GM19467 (cell line): Measurements from ENCODE around the gene E4F1.

ENCODE experiments used
- ATAC-seq: cut with Tn5 transposase; IDR thresholded peaks from one replicate; pipeline ENCODE4 v1.9.1; 2021; ENCODE audit warnings: mild to moderate bottlenecking, moderate library complexity; ENCODE audit not compliant: unreplicated experiment

E4F1 gene

DNA sequence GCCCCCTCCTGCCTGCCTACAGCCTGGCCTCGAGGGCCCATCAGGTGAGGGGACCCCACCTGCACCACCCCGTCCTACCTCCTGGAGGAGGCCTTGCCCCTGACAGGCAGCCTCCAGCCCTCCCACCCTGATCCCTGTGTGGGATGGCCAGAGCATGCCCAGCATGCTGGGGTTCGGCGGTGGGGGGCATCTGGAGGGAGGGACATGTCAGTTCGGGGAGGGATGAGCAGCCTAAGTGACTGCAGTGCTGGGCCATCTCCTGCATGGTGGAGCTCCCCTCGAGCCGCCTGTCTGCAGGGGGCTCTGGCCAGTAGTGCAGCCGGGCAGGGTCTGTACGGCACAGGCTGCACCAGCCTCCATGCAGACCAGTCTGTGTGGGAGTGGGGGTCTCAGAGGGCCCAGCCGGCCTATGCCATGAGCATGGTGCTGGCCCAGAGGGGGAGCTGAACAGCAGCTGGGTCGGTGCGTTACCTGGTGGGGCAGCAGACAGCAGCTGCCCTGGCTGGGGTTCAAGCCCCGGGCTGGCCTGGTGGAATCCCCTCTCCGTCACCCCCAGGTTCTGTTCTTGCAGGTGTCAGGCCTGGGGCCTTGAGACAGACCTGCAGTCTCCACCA is 48.6 kb downstream of the E4F1 start:
- no peak for ATAC-seq

DNA sequence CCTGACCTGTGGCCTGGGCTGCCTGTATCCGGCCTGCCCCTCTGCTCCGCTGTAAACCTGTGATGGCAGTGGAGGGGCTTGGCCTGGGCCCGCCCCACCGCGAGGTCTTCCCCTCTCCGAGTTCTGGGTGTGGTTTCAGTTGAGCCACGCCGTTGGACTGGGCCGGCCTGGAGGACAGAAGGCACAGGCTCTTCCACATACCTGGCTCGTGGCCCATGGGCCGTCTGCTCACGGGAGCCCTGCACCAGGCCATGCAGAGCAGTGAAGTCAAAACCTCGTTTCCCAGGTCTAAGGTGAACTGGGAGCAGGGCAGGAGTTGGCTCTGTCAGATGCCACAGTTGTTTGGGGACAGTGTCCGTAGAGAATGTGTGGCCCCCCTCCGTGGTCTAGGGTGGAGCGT is 50.1 kb downstream of the E4F1 start:
- no peak for ATAC-seq

DNA sequence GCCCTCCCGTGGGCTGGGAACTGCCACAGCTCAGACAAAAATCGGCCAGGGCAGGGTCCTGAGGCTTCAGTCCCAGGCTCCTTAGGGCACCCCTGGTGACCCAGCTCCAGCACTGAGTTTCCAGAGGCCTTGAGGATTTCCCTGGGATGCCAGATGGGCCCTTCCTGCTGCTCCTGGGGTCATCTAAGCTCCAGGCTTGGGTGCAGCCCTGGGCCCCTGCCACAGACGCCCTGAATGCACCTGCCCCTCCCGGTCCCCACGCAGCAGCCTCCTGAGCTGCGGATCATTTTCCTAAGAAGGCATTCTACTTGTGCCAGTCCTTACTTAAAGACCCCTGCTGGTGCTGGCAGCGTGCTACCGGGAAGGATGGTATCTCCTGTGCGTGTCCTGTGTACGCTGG is 50.5 kb downstream of the E4F1 start:
- ATAC-seq: no peak

DNA sequence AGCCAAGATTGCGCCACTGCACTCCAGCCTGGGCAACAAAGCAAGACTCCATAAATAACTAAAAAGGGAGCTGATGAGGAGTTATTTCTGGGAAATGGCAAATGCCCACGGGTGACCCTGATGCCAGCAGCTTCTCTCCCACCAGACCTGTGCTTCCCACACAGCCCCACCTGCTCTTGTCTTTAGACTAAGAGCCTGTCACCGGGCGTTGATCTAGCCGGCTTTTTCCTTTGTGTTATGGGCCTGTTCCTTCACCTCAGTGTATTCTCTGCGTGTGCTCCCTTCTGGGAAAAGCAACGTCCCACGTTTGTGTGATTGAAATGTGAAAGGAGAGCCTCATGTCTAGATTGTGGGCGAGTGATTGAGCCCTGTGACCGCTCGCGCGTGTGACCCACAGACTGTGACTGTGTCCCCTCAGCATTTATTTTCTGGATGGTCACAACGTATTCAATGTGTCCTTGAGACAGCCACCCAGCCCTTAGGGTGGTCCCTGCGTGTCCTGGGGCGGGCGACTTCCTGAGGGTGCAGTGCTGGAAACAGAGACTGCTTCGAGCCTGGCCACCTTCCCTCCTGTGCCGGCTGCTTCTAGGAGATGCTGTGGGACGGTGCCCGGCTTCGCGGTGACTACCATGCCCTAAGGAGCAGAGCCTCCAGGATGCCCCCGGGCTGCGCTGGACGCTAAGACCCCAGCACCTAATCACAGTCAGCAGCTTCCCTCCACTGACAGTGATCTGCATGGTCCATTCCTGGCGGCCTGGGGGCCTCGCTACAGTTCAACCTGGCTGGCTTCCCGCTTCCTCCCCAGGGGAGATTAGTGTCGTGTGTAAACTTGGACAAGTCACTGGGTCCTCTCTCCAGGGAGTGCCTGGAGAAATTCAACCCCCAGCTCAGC is 52.3 kb downstream of the E4F1 start:
- no peak for ATAC-seq

DNA sequence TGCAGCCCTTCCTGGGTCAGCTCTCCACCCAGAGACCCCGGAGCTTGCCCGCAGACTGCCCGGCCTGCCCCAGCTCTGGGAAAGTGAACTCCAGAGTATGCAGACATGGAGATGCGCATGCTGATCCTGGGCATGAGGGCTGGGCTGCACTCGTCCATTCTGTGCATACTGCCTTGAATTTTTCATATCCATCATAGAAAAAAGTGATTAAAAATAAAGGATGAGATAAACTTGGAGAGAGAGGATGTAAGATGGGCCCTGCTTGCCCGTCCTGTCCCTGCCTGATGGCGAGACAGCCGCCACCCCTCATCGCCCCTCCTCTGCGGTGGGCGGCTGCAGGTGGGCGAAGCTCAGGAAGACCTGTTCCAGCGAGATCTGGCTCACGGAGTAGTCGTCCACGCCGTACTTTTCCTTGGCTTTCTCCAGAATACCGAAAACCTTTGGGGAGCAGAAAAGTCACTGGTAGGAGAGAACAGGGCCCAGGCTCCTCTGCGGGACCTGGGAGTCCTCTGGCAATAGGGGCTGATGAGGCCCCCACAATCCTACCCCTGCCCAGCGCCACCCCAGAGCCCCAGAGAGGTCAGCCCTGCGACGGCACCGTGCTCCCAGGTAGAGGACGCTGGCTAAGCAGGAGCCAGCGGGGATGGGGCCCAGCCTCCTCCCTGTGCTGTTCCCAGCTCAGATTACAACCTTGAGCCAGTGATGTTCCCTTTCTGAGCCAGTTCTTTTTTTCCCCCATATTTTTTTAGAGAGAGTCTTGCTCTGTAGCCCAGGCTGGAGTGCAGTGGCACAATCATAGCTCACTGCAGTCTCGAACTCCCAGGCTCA is 53.2 kb downstream of the E4F1 start:
- ATAC-seq: no peak

DNA sequence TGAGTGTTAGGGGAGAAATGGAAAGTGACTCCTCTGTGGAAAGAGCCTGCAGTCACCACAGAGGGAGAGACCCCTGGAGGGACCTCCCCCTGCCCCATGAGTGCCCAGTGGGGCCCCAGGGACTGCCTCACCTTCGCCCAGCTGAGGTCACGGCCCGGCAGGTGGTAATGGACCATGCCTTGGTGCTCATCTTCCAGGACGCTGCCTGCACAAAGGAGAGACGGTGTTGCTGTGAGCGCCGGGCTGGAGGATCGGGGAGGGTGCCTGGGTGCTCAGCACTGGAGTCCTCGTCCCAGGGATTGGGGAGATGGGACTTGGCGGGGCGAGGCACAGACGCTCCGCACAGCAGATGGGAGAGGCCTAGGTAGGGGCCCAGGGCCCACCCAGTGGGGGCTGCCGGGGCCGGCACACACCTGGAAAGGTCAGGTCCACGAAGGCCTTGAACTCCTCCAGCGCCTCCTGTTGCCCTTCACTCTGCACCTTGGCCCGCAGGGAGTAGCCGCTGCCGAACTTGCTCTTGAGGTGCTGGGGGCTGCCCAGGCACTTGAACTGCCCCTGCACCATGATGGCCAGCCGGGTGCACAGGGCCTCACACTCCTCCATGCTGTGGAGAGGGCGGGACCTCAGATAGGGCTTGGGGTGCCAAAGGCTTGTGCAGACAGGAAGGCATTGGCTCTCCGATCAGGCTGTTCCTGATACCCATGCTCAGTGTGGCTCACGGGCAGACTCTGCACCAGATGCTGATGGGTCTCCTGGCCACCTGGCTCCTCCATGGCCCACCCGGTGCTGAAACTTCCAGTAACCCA is 54.3 kb downstream of the E4F1 start:
- no peak for ATAC-seq

DNA sequence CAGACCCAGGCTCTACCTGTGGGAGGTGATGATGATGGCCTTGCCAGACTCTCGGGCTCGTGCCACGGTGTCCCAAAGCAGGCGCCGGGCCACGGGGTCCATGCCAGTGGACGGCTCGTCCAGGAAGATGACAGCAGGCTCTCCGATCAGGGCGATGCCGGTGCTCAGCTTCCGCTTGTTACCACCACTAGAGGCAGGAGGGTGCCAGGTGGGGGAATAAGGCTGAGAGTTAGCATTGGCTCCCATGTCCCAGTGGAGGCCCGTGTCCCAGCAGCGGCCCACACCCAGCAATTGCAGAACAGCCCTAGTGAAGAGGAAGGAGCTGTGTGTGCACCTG is 54.8 kb downstream of the E4F1 start:
- ATAC-seq: no peak

- no peak for ATAC-seq
Observed at GRCh38 chr16:2278956-2279800, 55.8 kb downstream of the E4F1 start.

- ATAC-seq: no peak
Observed at GRCh38 chr16:2280461-2280860, 57.1 kb downstream of the E4F1 start.

- ATAC-seq: no peak
Observed at GRCh38 chr16:2280981-2281542, 57.7 kb downstream of the E4F1 start.

- ATAC-seq: no peak
Observed at GRCh38 chr16:2282262-2282661, 58.9 kb downstream of the E4F1 start.

DNA sequence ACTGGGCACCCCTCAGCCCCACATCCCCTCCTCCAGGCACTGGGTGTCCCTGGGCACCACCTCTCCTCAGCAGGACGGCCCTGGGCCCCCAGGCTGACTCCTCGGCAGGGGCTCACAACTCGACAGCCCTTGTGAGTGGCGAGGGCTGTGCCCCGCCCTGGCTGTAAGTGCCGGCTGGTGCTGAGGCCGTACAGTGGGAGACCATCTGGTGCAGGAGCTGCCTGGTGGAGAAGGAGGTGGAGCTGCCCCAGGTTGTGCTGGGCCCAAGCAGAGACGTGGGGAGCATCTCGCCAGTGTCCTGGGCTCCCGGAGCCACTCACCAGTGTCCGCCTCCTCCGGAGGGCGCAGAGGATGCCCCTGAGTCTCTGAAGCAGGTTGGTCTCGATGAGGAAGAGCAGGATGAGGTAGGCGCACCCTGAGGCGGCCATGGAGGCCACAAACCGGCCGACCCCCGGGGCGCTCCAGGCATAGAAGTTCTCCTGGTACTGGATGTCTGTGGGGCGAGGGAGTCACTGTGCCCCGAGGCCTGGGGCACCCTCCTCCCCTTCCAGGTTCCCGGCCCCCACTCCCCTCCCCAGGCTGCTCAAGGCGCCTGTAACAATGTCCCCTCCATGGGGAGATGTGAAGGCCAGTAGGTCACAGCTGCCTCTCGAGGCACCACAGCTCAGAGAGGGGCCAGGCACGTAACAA is 59.6 kb downstream of the E4F1 start:
- ATAC-seq: no peak

- ATAC-seq: no peak
Observed at GRCh38 chr16:2284001-2284770, 60.8 kb downstream of the E4F1 start.

DNA sequence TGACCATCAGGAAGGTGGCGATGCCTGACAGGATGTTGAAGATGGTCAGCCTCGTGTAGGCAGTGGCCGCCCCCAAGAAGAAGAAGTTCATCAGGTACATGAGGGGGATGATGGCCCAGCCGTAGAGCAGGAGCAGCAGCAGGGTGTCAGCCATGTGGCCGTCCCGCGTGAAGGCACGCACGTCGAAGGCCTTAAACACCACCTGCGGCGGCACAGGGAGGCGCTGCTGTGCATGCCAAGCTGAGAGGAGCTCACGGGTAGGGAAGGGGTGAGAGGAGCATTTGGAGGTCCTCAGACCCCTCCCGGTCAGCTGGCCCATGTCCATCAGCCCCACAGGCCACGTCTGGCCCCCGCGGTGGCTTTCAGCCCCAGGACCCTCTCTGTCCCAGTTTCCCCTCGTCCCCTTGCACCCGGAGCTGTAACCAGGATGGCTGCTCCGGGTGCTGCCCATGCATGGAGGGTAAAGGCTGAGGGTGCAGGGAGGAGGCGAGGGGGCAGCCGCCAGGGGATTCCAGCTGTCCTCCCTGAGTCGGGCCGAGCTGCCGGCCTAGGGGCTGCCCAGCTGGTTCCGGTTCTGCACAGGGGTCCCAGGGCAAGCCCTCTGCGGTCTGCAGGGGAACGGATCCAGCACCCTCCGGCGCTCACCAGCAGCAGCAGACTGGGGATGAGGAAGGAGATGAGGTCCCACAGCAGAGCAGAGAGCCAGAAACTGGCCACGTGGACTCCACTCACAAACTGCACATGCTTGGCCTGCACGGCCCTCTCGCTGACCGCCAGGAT is 61.6 kb downstream of the E4F1 start:
- no peak for ATAC-seq
